ENCODE results near the gene ANGPTL8. TPM values are rescaled to one million over a fixed set of nuclear protein-coding genes. Genes with fewer than 3 reads are reported as not detected.

The ANGPTL8 gene
- total and polyA plus RNA-seq, 9 of the 15 experiments (the other 6 are each of a cell fraction or from before 2014, with no cell fraction given): not detected

DNA sequence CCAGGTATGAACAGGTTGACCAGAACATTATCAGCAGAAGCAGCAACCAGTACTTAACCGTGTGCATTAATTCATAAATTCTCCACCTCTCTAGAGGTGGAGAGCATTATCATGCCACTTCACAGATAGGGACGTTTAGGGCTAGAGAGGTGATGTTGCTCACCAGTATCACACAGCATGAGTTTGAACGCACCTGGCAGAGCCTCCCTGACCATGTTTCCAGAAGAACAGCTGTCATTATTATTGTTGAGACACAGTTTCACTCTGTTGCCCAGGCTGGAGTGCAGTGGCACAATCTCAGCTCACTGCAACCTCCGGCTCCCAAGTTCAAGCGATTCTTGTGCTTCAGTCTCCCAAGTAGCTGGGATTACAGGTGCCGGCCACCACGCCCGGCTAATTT lies 48.9 kb upstream of the ANGPTL8 start (continued):
- TF ChIP-seq, protein P1, sequence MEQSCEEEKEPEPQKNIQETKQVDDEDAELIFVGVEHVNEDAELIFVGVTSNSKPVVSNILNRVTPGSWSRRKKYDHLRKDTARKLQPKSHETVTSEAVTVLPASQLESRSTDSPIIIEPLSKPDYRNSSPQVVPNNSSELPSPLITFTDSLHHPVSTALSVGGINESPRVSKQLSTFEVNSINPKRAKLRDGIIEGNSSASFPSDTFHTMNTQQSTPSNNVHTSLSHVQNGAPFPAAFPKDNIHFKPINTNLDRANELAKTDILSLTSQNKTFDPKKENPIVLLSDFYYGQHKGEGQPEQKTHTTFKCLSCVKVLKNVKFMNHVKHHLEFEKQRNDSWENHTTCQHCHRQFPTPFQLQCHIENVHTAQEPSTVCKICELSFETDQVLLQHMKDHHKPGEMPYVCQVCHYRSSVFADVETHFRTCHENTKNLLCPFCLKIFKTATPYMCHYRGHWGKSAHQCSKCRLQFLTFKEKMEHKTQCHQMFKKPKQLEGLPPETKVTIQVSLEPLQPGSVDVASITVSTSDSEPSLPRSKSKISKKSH (CRISPR knock-in tag; IDR thresholded peaks at IDR 0.05): no peak
- TF ChIP-seq PTRF (tag; IDR thresholded peaks at IDR 0.05): no peak

DNA sequence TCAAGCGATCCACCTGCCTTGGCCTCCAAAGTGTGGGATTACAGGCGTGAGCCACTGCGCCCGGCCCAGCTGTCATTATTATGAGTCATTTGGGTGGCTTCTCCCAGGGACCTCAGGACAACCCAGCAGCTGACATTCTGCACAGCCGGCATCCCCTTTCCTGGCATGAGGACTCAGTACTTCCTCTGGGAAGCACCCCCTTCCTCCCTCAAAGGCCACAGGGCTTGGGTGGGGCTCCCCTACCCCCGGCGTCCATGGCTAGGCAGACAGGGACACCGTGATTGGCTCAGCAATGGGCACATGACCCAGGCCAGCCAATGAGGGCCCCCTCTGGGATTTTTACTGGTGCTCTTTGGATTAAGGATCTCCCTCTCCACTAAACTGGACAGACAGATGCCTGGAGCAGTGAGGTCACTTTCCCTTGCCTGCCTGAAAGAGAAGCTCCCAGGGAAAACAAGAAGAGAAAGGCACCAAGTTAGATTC lies 48.1 kb upstream of the ANGPTL8 start:
- peaks cover 5% of the 10 kb centered on the region for H3K79me2 ChIP-seq (ENCODE audit: control insufficient read depth, insufficient read depth, low read length)
- FAIRE-seq (no peak), ATAC-seq (peak; percentile 87), DNase-seq (ENCODE audit: extremely low read depth in 1 of 4, low spot score in 3 of 4) (peak; percentile 27 to 85 (median 78))
- BruUV-seq (replicated peaks): no TSS peak
- no peaks in the 10 kb centered on the region for H3K27me3 ChIP-seq (ENCODE audit: control insufficient read depth in 2 of 2, insufficient read depth in 2 of 2, low read length in 2 of 2)
- intact Hi-C loops (cut with micrococcal nuclease): no loop called here
- H3K36me3 ChIP-seq (ENCODE audit: control insufficient read depth, insufficient read depth, low read length): peaks cover 53% of the 10 kb centered on the region
- H3K4me1 ChIP-seq (replicated peaks in 1 of 2; ENCODE audit: control insufficient read depth in 2 of 2, insufficient read depth in 2 of 2, low read length in 2 of 2): peaks cover 12 to 53% of the 10 kb centered on the region in 2 experiments; a peak in 4 of 5 replicates
- no peak overlapping the region for H3K27ac ChIP-seq (ENCODE audit: extremely low read depth, low read depth, low read length)
- no peak overlapping the region for H2AFZ ChIP-seq (ENCODE audit: low read depth, low read length)
- 0 out of 2 replicates have a peak, but pooled peaks cover 1% of the 10 kb centered on the region for H3K9me3 ChIP-seq (replicated peaks; ENCODE audit: control insufficient read depth, insufficient read depth, low read depth, low read length)
- ChIA-PET CTCF (ENCODE audit: low intra/inter-chr PET ratio) (no interaction called here), POLR2A (interaction anchor here (0.6 to 2.4 kb wide), 4 partner anchors 29 to 305 kb away, joined by 3 to 5 read pairs (median 4); partner anchors contain the start of gene SMARCA4)
- peak overlapping the region in 1 of 2 experiments; percentile 26; a peak in 1 of 4 replicates for H3K9ac ChIP-seq (ENCODE audit: insufficient read depth in 1 of 2, low read depth in 2 of 2, low read length in 2 of 2)
- no peak overlapping the region for H3K4me2 ChIP-seq (ENCODE audit: insufficient read depth, low read length)
- no peak overlapping the region for H3K4me3 ChIP-seq
- H4K20me1 ChIP-seq (replicated peaks; ENCODE audit: control insufficient read depth, insufficient read depth, low read length): 0 out of 2 replicates have a peak, but pooled peaks cover under 1% of the 10 kb centered on the region
- WGBS (ENCODE audit: insufficient coverage, low coverage, missing lambda C conversion rate): 62% methylated on average over 8 of the region's 8 CpGs
- in situ Hi-C loops (cut with MboI): no loop called here
- peaks cover 2% of the 10 kb centered on the region for H3K9me1 ChIP-seq (ENCODE audit: control insufficient read depth, insufficient read depth, low read length)
- TF ChIP-seq ASH1L (IDR thresholded peaks at IDR 0.05; ENCODE audit: borderline replicate concordance, low read depth, partially characterized antibody): peak; percentile 31
- TF ChIP-seq, protein P2, sequence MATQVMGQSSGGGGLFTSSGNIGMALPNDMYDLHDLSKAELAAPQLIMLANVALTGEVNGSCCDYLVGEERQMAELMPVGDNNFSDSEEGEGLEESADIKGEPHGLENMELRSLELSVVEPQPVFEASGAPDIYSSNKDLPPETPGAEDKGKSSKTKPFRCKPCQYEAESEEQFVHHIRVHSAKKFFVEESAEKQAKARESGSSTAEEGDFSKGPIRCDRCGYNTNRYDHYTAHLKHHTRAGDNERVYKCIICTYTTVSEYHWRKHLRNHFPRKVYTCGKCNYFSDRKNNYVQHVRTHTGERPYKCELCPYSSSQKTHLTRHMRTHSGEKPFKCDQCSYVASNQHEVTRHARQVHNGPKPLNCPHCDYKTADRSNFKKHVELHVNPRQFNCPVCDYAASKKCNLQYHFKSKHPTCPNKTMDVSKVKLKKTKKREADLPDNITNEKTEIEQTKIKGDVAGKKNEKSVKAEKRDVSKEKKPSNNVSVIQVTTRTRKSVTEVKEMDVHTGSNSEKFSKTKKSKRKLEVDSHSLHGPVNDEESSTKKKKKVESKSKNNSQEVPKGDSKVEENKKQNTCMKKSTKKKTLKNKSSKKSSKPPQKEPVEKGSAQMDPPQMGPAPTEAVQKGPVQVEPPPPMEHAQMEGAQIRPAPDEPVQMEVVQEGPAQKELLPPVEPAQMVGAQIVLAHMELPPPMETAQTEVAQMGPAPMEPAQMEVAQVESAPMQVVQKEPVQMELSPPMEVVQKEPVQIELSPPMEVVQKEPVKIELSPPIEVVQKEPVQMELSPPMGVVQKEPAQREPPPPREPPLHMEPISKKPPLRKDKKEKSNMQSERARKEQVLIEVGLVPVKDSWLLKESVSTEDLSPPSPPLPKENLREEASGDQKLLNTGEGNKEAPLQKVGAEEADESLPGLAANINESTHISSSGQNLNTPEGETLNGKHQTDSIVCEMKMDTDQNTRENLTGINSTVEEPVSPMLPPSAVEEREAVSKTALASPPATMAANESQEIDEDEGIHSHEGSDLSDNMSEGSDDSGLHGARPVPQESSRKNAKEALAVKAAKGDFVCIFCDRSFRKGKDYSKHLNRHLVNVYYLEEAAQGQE (IDR thresholded peaks at IDR 0.05; ENCODE audit: borderline replicate concordance): 0 out of 2 replicates have a peak, but pooled peaks have one; percentile 14
- TF ChIP-seq, protein P2 (CRISPR knock-in tag; IDR thresholded peaks at IDR 0.05; ENCODE audit: low read depth): no peak
- no peak for TF ChIP-seq ZNF408 (CRISPR knock-in tag; IDR thresholded peaks at IDR 0.05; ENCODE audit: low read depth)
- TF ChIP-seq CBFA2T2 (conservative IDR thresholded peaks at IDR 0.05): peak; percentile 36; the same call in 1 of the 2 replicates
- TF ChIP-seq, protein P3, sequence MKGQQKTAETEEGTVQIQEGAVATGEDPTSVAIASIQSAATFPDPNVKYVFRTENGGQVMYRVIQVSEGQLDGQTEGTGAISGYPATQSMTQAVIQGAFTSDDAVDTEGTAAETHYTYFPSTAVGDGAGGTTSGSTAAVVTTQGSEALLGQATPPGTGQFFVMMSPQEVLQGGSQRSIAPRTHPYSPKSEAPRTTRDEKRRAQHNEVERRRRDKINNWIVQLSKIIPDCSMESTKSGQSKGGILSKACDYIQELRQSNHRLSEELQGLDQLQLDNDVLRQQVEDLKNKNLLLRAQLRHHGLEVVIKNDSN (CRISPR knock-in tag; IDR thresholded peaks at IDR 0.05): peak; percentile 96
- peak; percentile 87 for TF ChIP-seq RAD51 (IDR thresholded peaks at IDR 0.05; ENCODE audit: borderline replicate concordance, low read depth)
- TF ChIP-seq ZNF586 (CRISPR knock-in tag; conservative IDR thresholded peaks at IDR 0.05): no peak

Measured in K562 (cell line).